ENCODE data around the gene POLDIP2.

The POLDIP2 gene

DNA sequence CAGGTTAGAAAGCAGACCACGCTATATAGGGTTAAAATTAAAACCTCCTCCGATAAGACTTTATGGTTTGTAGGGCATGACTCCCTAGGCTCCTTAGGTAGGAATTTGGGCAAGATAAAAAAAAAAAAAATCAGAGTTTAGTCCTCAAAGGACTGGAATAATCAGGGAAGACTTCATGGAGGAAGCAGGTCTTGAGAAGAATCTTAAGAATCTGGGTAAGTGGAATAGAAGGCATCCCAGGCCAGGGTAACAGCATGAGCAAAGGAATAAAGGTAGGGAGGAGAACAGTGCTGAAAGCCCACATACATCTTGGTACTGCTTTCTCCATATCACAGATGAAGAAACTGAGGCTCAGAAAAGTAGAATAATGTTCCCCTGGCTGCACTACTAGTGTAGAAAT, 33.2 kb upstream of the POLDIP2 start:
- DNase-seq (ENCODE audit: low read depth): no peak

DNA sequence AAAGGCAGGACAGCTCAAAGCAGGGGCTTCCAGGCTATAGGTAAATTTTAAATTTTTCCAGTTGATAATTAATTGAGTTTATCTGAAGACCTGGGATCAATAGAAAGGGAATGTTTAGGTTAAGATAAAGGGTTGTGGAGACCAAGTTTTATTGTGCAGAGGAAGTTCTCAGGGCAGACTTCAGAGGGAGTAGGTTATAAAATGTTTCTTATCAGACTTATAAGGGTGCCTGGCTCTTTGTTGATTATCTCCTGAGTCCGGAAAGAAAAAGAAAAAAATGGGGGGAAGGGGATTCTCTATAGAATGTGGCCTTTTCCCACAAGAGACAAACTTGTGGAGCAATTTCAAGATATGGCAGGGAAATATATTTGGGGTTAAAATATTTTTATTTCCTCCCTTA, 32.8 kb upstream of the POLDIP2 start:
- DNase-seq (ENCODE audit: low read depth): no peak

DNA sequence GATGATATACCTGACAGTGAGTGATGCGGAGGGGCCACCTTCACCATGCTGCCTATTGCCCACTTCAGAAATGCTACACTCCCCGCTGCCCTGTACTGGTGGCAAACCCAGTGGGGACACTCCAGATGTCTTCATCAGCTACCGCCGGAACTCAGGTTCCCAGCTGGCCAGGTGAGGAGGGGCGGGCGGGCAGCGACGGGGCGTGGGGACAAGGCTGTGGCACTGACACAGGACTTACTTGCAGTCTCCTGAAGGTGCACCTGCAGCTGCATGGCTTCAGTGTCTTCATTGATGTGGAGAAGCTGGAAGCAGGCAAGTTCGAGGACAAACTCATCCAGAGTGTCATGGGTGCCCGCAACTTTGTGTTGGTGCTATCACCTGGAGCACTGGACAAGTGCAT, 30.8 kb upstream of the POLDIP2 start:
- DNase-seq (ENCODE audit: low read depth): no peak

DNA sequence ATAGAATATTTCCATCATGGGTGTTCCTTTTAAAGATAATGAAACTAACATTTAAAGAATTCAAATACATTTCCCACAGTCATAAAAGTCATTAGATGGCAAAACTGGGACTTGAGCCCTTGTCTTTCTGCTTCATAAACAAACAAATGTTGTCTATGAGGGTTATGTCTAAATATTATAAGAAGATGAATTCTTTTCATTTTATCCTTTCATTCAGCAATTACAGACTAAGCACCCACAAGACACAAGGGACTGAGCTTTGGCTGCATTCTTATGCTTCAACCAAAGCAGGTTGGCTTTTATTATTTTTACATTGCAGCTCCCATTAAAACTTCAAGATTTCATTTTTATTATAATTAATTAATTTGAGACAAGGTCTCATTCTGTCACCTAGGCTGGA, 29.1 kb upstream of the POLDIP2 start:
- no peak for DNase-seq (ENCODE audit: low read depth)

DNA sequence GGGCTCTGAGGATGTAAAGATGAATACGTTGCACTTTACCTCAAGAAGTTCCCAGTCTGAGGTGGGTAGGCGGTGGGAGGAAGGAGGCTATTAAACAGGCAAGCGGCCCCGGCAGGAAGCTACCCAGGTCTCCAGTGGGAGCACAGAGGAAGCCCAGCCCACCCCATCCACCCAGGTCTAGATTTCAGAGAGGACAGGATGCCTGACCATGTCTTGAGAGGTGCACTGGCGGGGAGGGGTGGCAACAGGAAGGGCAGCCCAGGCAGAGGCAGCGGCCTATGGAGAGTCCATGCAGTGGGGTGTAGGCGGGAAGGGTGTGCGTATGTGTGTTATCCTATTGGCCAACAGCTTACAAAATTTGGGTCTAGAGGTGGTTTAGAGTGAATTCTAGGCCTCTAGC, 28.1 kb upstream of the POLDIP2 start:
- no peak for DNase-seq (ENCODE audit: low read depth)

DNA sequence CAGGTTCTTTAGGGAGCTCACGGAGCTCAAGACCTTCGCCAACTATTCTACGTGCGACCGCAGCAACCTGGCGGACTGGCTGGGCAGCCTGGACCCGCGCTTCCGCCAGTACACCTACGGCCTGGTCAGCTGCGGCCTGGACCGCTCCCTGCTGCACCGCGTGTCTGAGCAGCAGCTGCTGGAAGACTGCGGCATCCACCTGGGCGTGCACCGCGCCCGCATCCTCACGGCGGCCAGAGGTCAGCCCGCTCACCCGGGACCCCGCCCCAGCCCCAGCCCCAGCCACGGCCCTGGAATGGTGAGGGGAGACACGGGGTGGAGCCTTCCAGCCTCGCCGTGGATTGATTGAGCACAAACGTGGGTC, 27.7 kb upstream of the POLDIP2 start:
- DNase-seq (ENCODE audit: low read depth): no peak

DNA sequence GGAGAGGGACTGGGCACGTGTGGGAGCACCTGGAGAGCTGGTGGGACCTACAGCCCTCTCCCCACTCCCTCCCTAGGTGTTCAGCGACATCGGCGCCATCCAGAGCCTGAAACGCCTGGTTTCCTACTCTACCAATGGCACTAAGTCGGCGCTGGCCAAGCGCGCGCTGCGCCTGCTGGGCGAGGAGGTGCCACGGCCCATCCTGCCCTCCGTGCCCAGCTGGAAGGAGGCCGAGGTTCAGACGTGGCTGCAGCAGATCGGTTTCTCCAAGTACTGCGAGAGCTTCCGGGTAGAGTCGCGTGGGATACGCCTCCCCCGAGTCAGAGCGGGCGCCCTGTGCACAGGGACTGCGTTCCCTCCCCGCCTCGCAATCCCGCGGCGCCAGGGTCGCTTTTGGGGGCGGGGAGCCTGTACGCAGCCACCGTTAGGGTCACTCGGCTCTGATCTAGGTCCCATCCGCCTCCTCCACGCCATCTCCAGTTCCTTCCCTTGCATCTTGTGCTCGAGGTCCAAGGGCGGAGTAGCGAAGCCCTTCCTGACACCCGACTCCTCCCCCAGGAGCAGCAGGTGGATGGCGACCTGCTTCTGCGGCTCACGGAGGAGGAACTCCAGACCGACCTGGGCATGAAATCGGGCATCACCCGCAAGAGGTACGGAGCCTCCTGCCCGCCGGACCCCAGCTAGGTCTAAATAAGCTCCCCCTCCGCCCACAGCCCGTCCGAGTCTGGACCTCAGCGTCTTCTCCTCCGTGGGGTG, 27.1 kb upstream of the POLDIP2 start:
- DNase-seq (ENCODE audit: low read depth): no peak

DNA sequence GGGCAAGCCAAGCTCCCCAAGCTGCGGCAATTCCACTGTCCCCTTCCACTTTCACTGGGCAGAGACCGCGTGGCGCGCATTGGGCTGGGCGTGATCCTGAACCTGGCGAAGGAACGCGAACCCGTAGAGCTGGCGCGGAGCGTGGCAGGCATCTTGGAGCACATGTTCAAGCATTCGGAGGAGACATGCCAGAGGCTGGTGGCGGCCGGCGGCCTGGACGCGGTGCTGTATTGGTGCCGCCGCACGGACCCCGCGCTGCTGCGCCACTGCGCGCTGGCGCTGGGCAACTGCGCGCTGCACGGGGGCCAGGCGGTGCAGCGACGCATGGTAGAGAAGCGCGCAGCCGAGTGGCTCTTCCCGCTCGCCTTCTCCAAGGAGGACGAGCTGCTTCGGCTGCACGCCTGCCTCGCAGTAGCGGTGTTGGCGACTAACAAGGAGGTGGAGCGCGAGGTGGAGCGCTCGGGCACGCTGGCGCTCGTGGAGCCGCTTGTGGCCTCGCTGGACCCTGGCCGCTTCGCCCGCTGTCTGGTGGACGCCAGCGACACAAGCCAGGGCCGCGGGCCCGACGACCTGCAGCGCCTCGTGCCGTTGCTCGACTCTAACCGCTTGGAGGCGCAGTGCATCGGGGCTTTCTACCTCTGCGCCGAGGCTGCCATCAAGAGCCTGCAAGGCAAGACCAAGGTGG, 24.0 kb upstream of the POLDIP2 start:
- no peak for DNase-seq (ENCODE audit: low read depth)

DNA sequence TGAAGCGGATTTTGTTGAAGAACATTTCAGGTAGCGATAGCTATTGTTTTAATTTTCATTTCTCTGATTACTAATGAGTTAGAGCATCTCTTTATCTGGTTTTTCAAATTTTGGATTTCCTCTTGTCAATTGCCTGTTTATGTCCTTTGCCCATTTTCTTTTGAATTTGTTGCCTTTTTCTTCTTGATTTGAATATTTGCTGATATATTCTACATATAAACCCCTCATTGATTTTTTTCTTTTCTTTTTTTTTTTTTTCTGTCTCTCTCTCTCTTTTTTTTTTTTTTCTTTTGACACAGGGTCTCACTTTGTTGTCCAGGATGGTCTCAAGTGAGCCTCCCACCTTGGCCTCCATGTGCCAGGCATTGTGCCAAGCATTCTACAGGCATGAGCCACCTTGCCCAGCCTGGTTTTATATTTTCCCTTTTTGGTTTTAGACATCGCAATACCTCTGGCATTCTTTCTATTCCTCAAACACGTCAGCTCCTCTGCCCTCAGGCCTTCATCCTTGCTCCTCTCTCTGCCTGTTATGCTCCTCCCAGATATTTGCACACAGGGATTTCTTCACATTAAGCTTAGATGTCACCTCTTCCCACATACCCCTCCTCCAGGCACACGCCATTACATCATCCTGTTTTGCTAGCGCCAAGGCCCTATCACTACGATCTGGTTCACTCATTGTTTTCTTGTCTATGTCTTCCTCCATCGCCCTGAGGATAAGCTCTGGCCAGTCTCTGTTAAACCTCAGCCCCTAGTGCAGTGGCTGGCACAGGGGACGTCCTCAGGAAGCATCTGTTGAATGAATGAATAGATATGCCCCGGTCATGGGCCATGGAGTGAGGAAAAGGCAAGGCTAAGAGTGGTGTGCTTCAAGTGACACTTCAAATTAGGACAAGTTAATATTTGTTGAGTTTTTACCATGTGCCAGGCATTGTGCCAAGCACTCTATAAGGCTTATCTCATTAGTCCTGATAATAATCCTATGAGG, 22.8 kb upstream of the POLDIP2 start:
- DNase-seq (ENCODE audit: low read depth): no peak

DNA sequence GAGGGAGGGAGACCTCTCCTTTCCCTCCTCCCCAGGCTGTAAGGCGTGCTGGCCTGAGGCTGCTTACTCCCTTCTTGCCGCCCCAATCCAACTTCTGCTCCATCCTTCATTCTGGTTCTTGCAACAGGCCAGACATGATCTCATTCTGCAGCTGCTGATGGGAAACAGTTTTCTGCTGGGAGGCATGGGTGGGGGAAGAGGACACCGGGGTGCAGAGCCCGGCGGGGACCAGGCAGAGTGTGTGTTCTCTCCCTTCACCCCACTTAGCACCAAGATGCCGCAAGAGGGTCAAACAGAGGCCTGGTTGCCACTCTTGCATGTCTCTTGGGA, 15.6 kb upstream of the POLDIP2 start:
- DNase-seq (ENCODE audit: low read depth): no peak

DNA sequence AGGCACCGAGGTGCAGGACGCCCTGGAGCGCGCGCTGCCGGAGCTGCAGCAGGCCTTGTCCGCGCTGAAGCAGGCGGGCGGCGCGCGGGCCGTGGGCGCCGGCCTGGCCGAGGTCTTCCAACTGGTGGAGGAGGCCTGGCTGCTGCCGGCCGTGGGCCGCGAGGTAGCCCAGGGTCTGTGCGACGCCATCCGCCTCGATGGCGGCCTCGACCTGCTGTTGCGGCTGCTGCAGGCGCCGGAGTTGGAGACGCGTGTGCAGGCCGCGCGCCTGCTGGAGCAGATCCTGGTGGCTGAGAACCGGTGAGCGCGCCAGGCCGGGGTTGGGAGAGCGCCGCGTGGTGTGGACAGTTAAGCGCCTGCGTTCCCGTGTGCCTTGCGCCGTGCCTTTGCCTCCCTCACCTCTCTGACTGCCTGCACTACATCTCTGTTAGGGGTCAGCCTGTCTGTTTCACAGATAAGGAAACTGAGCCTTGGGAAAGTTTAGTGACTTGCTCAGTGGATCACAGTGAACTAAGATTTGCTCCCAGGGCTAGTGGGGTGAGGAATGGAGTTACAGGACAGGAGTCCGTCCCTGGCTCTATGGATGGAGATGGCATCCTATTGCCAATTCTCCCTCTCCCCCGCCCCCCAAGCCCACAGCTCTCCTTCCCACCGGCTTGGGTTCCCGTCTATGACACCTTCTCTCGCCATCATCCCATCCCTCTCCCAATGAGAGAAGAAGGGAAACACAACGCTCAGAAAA, 15.0 kb upstream of the POLDIP2 start:
- DNase-seq (ENCODE audit: low read depth): no peak

DNA sequence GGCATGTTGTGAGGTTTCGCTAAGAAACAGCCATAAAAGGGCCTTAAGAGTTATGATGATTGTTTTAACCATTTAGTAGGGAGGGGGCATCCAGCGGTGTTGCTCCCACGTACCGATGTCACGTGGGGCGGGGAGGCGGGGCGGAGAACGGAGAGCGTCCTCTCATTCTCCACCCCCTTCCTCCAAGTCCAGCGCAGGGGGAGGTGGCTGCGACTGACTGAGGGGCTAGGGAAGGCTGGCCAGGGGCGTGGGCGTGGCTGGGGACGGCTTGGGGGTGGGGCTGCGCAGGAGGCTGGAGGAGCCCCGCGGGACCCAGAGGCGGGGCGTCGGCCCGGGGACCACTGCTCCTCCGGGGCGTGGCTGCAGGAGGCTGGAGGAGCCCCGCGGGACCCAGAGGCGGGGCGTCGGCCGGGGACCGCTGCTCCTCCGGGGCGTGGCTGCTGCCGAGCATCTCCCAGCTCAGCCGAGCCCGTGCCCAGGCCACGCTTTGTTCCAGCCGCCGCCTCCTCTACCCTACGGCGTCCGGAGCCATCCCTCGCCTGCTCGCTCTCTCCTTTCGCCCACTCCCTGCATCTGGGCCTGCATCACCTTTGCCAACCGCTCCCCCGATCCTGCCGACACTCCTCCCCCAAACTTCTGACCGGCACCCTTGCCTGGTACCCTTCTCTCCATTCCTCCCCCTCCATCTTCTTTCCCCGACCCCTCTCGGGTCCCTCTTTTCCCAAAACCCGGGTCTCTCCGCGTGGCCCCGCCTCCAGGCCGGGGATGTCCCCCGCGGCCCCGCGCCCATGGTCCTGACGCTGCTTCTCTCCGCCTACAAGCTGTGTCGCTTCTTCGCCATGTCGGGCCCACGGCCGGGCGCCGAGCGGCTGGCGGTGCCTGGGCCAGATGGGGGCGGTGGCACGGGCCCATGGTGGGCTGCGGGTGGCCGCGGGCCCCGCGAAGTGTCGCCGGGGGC, 14.2 kb upstream of the POLDIP2 start, which contains the start of gene SARM1:
TSS of gene SARM1 (plus strand) at position 450 of the 958 bp plus-strand sequence. CDS start at position 789, 339 bp downstream.
- no peak for DNase-seq (ENCODE audit: low read depth)

DNA sequence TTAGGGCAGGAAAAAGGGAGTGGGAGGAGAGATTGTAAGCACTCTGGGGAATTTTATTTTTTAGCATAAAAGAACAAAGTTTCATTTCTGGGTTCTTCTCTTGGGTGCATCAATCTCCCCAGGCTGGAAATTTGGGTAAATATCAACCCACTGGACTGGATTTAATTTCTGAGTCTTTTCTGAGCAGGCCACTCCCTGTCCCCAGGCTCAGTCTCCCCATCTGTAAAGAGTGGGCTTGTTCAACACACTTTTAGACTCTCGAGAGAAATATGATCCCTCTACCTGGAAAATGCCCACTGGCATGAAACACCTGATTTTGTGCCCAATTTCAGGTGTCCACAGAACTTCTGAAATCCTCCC, 13.4 kb upstream of the POLDIP2 start:
- no peak for DNase-seq (ENCODE audit: low read depth)

DNA sequence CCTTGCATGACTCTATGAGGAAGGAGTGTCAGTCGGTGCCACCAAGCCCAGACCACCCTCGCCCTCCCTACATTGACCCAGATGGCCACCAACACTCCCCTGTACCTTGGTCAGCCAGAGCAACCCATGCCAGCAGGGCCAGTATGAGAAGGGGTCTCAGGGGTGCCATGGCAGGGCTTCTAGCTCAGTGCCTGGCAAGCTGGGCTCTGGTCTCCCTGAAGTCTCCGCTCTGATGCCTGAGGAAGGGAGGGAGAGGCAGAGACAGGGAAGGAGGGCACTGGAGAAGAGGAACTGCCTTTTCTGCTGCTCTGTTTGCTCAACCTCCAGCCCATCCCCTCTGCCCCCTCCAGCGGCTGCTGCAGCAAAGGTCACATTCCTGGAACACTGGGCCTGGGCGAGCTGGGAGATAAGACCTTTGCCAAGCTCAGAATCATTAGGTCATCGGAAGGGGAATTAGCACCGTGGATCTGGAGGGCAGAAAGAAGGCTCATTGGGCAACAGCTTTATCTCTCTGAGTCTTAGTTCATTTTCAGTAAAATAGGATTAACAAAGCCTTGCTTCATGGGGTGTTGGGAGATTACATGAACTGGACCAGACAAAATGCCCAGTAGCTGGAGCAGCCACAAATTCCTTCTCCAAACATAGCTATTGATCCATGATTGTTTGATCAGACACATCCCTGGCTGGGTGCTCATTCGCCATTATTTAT, 12.9 kb upstream of the POLDIP2 start, which contains the start of gene VTN:
TSS of gene VTN (minus strand) at position 273 of the 709 bp plus-strand sequence. CDS start at position 169, 104 bp downstream.
- no peak for DNase-seq (ENCODE audit: low read depth)

DNA sequence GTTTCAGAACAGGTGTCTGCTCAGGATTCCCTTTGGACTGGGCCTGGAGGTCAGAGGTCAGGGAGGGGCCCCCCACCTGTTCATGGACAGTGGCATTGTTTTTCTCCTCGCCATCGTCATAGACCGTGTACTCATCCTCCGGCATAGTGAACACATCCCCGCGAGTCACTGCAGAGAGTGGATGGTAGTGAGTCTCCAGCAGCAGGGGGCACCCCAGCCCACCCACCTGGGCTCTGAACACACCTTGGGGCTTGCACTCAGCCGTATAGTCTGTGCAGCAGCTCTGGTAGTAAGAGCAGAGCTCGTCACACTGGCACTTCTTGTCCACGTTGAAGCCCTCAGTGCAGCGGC, 12.3 kb upstream of the POLDIP2 start:
- no peak for DNase-seq (ENCODE audit: low read depth)

DNA sequence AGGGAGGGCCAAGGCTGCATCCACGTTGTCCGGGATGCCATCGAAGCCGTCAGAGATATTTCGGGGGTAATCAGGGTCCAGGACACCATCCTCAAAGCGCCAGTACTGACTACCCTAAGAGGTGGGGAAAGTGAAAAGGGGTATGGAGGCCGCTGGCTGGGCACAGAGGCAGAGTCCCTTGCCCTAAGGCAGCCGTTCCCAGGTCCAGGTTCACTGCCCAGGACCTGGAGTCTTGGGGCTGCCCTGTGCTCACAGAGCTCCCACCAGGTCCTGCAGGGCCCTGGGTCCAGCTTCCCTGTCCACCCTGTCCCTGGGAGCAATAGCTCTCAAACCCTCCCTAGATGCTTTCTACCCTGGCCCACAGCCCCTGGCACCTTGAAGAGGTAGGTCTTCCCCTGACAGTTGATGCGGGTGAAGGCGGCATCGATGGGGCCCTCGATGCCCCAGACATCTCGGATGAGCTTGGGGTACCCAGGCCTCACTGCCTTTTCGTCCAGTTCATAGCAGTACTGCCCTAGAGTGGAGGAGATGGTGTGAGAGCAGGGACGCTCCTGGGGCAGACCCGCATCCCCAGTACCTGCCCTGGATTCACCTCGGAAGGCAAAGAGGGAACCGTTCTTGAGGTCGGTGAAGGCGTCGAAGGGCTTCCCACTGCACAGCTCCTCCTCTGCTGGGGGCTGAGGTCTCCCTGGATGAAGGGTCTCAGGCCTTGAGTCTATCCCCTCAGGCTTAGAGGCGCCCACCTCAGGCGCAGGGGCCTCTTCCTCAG, 11.8 kb upstream of the POLDIP2 start:
- no peak for DNase-seq (ENCODE audit: low read depth)

DNA sequence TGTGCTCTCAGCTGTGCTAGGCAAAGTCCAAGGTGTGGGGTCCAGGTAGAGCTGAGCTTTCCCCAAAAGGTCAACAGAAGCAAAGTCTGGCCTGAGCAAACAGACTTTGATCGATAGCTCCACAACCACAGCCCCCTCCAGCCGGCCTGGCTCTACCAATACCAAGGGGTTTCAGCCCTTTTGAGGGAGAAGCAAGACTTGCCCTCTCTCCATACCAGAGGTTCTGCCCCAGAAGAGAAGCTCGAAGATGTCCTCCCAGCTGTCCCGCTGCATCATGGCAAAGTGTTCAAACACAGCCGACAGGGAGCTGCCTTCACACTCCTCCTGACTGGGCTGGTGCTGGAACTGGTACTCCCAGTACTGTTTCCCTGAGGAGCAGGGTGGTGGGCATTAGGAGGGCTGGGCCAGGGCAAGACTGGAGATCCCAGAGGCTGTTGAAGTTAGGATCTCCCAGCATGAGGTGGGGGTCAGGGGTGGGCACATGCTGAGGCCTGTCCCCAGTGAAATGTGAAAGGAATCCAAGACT, 11.0 kb upstream of the POLDIP2 start:
- DNase-seq (ENCODE audit: low read depth): no peak

DNA sequence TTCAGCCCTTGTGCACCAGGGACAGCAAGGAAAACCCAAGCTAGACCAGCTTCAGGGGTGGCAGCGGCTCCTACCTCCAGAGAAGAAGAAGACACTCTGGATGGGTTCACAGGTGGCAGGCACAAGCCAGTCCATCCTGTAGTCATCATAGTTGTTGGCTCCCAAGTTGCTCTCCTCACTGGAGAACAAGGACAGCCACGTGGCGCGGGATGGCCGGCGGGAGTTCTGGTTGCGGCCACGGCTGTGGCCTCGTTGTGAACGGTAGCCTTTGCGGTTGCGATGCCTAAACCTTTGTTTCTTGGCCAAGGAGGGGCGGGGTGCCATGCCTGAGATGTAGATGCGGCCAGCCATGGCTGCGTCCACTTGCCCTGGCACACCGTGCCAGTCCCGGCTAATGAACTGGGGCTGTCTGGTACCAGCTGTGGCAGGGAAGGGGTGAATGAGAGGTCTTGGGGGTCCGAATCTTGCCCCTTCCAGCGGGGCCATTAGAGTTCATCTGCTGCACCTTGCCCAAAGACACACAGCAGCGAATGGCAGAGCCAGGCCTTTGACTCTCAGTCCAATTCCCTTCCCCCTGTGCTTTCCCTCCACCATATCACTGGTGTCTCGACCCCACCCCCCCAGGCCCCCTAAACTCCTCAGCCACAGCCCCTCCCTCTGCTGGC, 10.4 kb upstream of the POLDIP2 start:
- DNase-seq (ENCODE audit: low read depth): no peak

DNA sequence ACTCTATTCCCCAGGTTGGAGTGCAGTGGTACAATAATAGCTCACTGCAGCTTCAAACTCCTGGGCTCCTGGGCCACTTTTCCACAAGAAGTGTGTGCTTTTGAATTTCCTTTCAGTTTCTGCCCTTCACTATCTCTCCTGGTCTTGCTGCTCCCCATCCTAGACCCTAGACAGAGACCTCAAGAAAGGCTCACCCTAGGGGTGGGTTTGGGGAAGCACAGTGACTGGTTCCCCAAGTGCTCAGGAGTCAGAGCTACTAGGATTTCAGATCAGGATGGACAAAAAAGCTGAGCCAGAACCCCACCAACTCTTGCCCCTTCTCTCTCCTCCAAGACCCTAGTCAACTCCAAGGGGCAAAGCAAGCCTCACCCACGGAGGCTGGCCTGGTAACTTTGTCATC, 9.3 kb upstream of the POLDIP2 start:
- no peak for DNase-seq (ENCODE audit: low read depth)

Measured in GM04503 (cell line).